DOHH2 (cell line): ENCODE data around the gene GCLM.

Experiments
- EZH2phosphoT487 ChIP-seq: fragments of 200-600 bp; sonication (generic); IDR thresholded peaks from 2 replicates; pipeline ENCODE4 v1.6.1; 2017; ENCODE audit warnings: borderline replicate concordance, mild to moderate bottlenecking, antibody characterized with exemption, low read length, moderate library complexity, mixed read lengths
- TF ChIP-seq, protein P1 (sequence below): fragments of 200-600 bp; sonication (generic); IDR thresholded peaks from one replicate; pipeline ENCODE4 v1.5.1; 2014; ENCODE audit warnings: antibody characterized with exemption, mild to moderate bottlenecking, low read depth, low read length; ENCODE audit not compliant: poor library complexity, severe bottlenecking

DNA sequence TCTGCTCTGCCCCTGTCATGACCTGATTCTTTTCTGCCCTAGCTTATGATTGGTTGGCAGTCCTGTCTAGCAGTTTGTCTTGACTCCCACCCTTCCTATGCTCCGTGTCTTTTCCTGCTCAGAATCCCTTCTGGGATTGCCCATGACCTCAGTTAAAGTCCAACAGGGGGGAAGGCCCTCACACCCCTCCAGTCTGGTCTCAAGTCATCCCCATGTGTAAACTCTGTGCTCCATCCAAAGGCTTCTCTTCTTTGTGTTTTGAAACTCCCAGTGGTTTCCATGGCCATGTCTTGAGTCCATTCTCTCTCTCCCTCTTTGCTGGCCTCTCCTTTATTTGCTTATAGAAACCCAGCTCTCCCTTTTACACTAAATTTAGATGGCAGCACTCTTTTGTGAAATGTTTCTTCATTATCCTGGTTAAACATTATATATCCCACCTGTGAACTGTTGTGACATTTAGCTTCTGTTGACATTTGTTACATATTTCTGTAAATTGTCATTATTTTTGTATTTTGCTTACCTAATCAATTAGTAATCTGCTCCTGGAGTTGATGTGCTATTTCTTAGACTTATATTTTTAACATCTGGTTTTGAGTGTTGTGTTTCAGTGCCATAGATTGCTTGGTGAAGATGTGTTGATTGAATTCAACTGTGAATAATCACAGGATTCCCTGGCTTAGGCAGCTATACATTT lies 48.9 kb upstream of the GCLM start:
- TF ChIP-seq, protein P1, sequence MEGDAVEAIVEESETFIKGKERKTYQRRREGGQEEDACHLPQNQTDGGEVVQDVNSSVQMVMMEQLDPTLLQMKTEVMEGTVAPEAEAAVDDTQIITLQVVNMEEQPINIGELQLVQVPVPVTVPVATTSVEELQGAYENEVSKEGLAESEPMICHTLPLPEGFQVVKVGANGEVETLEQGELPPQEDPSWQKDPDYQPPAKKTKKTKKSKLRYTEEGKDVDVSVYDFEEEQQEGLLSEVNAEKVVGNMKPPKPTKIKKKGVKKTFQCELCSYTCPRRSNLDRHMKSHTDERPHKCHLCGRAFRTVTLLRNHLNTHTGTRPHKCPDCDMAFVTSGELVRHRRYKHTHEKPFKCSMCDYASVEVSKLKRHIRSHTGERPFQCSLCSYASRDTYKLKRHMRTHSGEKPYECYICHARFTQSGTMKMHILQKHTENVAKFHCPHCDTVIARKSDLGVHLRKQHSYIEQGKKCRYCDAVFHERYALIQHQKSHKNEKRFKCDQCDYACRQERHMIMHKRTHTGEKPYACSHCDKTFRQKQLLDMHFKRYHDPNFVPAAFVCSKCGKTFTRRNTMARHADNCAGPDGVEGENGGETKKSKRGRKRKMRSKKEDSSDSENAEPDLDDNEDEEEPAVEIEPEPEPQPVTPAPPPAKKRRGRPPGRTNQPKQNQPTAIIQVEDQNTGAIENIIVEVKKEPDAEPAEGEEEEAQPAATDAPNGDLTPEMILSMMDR = no peak
- no peak for TF ChIP-seq EZH2phosphoT487
